ENCODE data around the gene LGSN. TPM values are rescaled to one million over a fixed set of nuclear protein-coding genes. Genes with fewer than 3 reads are reported as not detected.
A peak's percentile ranks its signal among the peaks of the same experiment; 100 is the strongest.
"Not testable (repeated sequence)": the region's sequence is repeated elsewhere in the genome, so short reads cannot be mapped to it uniquely, and the experiment has no call there.

LGSN gene
- total RNA-seq, 1 experiment from 2014 or later, result not detected

DNA sequence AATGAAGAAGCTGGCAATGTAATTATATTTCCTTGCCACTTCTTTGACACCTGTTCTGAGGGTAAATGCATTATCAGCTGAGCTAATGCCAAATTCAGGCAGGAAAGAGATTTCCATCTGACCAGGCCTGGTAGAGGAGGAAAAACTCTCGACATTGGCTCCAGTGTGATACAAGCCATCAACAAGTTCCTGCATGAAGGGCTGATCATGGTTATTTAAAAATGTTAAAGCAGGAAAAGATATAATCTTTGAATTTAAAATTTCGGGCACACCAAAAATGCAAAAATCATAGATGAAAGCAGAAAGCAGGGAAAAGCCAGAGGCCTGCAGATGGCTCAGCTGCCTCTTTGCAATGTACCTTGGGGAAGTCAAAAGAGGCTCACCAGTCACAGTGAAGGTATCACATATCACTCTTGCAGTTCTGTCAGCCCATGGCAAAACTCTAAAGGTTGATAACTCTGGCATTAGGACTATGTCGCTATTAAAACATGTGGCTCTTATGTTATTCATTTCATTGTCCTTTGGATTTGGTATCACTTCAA, 39.1 kb downstream of the LGSN start:
- no peak overlapping the region for H3K4me3 ChIP-seq
- H3K27me3 ChIP-seq, result 0 out of 2 replicates have a peak, but pooled peaks cover 2% of the 10 kb centered on the region
- no peak overlapping the region for H3K27ac ChIP-seq
- H3K4me1 ChIP-seq, result peaks cover 4% of the 10 kb centered on the region; the same call in 1 of the 2 replicates
- no peaks in the 10 kb centered on the region for H3K36me3 ChIP-seq
- DNase-seq, result peak in 1 of 2 experiments; percentile 12
- no peaks in the 10 kb centered on the region for H3K9me3 ChIP-seq (replicated peaks)

DNA sequence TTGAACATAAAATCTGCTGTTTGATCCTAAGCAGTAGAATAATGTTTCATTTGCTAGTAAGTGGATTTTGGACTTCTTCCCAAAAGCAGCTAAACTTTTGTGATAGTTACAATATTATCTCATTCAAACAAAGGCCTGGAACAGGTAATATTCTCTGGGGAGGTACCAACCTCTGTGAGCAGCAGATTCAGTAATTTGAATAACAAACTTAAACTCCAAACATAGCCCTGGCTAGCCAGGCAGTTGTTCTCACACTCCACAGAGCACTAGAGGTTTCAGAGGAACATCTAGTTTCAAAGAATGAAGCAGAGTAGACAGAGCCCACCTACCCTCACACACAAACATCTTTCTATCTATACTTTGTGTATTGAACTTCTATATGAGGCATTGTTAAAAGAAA, 40.9 kb downstream of the LGSN start:
- Histone ChIP-seq H3K27ac (no peak overlapping the region), H3K36me3 (no peaks in the 10 kb centered on the region), H3K9me3 (replicated peaks) (no peaks in the 10 kb centered on the region), H3K4me3 (no peak overlapping the region), H3K27me3 (no peaks in the 10 kb centered on the region), H3K4me1 (peaks cover 4% of the 10 kb centered on the region; the same call in 1 of the 2 replicates)
- no peak for DNase-seq

DNA sequence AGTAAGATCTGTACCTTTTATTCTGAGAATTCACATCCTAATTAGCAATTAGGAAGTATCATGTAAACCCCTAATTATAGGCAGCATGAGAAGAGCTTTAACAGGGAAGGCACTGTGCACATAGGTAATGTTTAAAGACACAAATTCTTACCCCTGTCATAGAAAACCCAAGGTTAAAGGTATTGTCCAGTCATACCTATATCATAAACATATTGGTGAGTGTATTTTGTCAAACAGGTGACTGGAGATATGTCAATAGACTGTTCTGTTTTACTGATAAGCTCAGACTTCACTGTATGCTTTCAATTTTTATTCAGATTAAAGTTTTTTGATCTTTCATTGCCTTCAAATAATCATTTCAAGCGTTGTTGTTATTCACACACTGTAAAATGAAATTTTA, 43.8 kb downstream of the LGSN start:
- Histone ChIP-seq H3K27me3 (no peaks in the 10 kb centered on the region), H3K4me3 (no peak overlapping the region)
- DNase-seq, result no peak

DNA sequence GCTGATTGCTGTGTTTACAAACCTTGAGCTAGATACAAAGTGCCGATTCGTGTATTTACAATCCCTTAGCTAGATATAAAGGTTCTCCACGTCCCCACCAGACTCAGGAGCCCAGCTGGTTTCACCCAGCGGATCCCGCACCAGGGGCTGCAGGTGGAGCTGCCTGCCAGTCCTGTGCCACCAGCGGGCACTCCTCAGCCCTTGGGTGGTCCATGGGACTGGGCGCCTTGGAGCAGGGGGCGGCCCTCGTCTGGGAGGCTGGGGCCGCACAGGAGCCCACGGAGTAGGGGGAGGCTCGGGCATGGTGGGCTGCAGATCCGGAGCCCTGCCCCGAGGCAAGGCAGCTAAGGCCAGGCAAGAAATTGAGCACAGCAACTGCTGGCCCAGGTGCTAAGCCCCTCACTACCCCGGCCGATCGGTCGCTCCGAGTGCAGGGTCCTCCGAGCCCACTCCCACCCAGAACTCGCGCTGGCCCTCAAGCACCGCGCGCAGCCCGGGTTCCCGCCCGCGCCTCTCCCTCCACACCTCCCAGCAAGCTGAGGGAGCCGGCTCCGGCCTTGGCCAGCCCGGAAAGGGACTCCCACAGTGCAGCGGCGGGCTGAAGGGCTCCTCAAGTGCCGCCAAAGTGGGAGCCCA, 44.9 kb downstream of the LGSN start:
- not testable (repeated sequence) for H3K4me3 ChIP-seq; H3K9me3 ChIP-seq (replicated peaks); DNase-seq; H3K36me3 ChIP-seq; H3K4me1 ChIP-seq; H3K27me3 ChIP-seq; H3K27ac ChIP-seq

More for the DNA sequence above, 43.8 kb downstream of the LGSN start:
- H3K9me3 ChIP-seq (replicated peaks), result no peaks in the 10 kb centered on the region
- no peaks in the 10 kb centered on the region for H3K36me3 ChIP-seq
- no peaks in the 10 kb centered on the region for H3K4me1 ChIP-seq
- no peak overlapping the region for H3K27ac ChIP-seq

DNA sequence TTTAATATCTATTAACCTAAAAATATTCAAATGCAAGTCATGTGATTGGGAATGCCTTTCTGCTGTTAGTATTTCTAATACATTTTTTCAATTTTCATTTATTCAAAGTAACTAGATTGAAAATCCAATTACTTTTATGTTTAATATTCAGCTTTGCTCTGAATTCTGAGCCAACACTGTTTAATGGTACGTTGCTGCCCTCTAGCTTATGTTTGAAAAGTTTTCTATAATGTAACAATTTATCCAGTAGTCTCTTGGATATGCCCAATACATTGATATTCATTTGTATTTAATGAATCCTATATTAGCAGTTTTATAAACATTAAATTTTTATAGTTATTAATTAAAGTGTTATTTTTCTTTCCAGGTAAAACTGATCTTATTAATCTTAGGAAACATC, 47.4 kb downstream of the LGSN start:
- Histone ChIP-seq H3K27me3 (no peaks in the 10 kb centered on the region), H3K9me3 (replicated peaks) (no peaks in the 10 kb centered on the region), H3K4me3 (no peak overlapping the region), H3K27ac (no peak overlapping the region), H3K36me3 (no peaks in the 10 kb centered on the region), H3K4me1 (no peaks in the 10 kb centered on the region)
- DNase-seq, result peak in 1 of 2 experiments; percentile 41

DNA sequence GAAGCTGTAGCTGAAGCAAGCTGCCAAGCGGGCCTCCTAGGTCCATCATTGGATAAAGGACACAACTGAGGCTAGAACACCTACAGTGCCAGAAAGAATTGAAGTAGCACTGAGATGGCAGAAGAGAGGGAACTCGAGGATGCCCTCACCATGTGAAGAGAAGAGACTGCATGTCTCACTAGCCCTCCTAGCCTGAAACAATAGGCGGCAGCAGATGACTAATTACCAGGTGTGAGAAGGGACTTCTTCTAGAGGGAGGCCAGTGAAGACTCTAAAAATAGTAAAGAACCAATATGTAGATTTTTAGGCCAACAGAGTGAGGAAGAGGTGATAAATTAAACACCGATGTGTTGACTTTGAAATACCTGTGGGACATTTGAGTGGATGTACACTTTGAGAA, 50.3 kb downstream of the LGSN start:
- Histone ChIP-seq H3K4me1 (no peaks in the 10 kb centered on the region), H3K27me3 (no peaks in the 10 kb centered on the region), H3K4me3 (no peak overlapping the region), H3K27ac (no peak overlapping the region), H3K36me3 (no peaks in the 10 kb centered on the region), H3K9me3 (replicated peaks) (no peaks in the 10 kb centered on the region)
- DNase-seq, result no peak

DNA sequence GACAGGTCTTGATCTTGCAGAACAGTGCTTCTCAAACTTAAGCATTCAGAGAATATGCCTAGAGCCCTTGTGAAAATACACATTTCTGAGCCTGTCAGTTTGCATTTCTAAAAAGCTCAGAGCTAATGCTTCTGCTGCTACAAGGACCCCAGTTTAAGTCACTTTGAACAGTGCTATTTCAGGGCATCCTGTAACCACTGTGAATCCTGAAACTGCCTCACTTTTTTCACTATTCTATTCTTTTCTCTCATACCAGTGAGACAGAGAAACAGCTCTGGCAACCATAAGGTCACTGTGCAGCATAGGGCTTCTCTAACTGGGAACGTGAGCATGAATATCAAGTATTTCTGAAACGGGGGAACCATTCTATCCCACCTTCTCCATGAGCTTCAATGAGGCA, 51.2 kb downstream of the LGSN start:
- no peak for DNase-seq
- H3K4me3 ChIP-seq, result no peak overlapping the region
- no peaks in the 10 kb centered on the region for H3K4me1 ChIP-seq
- H3K36me3 ChIP-seq, result no peaks in the 10 kb centered on the region
- H3K27me3 ChIP-seq, result no peaks in the 10 kb centered on the region
- H3K9me3 ChIP-seq (replicated peaks), result no peaks in the 10 kb centered on the region
- no peak overlapping the region for H3K27ac ChIP-seq

DNA sequence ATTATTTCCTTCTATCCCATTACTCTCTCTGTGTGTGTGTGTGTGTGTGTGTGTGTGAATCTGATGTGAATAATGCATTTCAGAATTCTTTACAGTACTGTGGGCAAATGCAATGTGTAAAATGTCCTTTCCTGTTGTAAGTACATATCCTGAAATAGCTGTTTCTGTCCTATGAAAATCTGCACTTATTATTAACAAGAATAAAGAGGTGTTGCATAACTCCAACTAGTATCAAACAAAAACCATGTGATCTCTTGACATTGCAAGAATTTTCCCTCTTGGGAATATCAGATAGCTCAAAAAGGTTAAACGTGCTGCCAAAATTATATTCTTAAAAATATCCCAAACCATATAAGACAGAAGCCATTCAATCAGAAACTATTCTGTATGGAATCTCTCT, 52.0 kb downstream of the LGSN start:
- Histone ChIP-seq H3K9me3 (replicated peaks) (no peaks in the 10 kb centered on the region), H3K4me1 (no peaks in the 10 kb centered on the region), H3K27ac (no peak overlapping the region), H3K27me3 (no peaks in the 10 kb centered on the region), H3K4me3 (no peak overlapping the region), H3K36me3 (no peaks in the 10 kb centered on the region)
- no peak for DNase-seq

DNA sequence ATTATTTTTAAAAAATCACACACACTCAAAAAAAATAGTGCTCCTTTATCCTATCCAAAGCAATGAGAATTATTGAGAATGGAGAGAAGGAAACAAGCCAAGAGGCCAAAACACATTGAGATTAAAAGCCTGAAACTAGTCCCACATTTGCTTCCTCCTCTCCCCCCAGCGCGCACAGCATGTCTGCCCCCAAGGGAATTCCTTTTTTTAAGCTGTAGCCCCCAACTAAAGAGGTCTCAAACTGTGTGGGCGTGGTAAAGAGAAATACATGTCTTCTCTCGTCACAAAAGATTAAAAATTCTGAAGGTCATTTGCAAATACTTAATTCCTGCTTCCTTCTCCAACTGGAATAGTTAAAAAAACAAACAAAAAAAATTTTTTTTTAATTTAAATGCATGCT, 52.7 kb downstream of the LGSN start:
- Histone ChIP-seq H3K27me3 (no peaks in the 10 kb centered on the region), H3K36me3 (no peaks in the 10 kb centered on the region), H3K27ac (no peak overlapping the region), H3K9me3 (replicated peaks) (no peaks in the 10 kb centered on the region), H3K4me1 (no peaks in the 10 kb centered on the region), H3K4me3 (no peak overlapping the region)
- no peak for DNase-seq

DNA sequence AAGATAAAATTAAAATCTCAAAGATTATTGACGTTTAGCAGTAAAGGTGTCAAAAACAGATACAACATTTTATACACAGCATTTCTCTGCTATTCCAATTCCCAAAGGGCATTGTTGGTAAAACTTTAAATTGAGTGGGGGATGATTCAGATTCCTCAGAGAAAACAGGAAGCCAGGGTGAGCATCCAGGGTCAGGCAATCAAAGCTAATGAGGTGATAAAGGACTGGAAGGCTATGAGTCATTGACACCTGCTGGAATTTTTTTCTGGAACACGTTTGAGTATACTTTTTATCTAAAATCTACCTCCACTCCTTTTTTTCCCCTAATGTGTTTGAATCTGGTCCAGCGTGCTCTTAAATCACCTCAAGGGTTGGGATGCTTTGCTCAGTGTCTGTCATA, 56.3 kb downstream of the LGSN start:
- Histone ChIP-seq H3K36me3 (no peaks in the 10 kb centered on the region), H3K4me3 (no peak overlapping the region), H3K27ac (no peak overlapping the region), H3K27me3 (no peaks in the 10 kb centered on the region), H3K4me1 (no peaks in the 10 kb centered on the region), H3K9me3 (replicated peaks) (no peaks in the 10 kb centered on the region)
- DNase-seq, result no peak

DNA sequence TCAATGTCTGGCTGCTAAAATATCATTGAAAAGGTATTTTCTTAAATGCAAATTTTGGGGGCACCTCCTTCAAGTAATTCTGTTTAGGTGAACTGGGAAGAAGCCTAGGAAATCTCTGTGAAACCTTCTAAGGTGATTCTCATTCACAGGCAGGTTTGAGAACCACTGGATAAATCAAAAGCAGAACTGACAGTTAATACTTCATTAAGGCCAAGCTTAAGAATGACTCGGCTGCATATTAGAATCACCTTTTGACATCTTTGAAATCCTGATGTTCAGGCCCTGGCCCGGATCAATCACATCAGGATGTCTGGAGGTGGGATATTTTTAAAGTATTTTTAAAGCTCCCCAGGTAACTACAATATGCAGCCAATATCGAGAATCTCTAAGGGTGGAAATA, 58.0 kb downstream of the LGSN start:
- no peak overlapping the region for H3K27ac ChIP-seq
- H3K27me3 ChIP-seq, result no peaks in the 10 kb centered on the region
- no peaks in the 10 kb centered on the region for H3K36me3 ChIP-seq
- no peak overlapping the region for H3K4me3 ChIP-seq
- H3K9me3 ChIP-seq (replicated peaks), result no peaks in the 10 kb centered on the region
- H3K4me1 ChIP-seq, result no peaks in the 10 kb centered on the region
- DNase-seq, result no peak

DNA sequence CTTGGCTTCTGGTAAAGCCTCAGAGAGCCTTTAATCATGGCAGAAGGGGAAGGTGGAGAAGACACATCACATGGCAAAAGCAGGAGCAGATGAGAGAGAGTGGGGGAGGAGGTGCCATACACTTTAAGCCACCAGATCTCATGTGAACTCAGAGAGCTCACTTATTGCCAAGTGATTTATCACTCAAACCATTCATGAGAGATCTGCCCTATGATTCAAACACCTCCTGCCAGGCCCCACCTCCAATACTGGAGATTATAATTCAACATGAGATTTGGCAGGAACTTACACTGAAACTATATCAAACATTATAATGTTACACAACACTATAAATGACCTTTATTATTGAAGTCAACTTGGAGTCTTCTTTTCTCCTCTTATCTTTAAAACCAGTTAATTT, 60.6 kb downstream of the LGSN start:
- no peaks in the 10 kb centered on the region for H3K9me3 ChIP-seq (replicated peaks)
- DNase-seq, result no peak
- no peak overlapping the region for H3K27ac ChIP-seq
- no peaks in the 10 kb centered on the region for H3K27me3 ChIP-seq
- H3K4me1 ChIP-seq, result no peaks in the 10 kb centered on the region
- no peaks in the 10 kb centered on the region for H3K36me3 ChIP-seq
- H3K4me3 ChIP-seq, result no peak overlapping the region

DNA sequence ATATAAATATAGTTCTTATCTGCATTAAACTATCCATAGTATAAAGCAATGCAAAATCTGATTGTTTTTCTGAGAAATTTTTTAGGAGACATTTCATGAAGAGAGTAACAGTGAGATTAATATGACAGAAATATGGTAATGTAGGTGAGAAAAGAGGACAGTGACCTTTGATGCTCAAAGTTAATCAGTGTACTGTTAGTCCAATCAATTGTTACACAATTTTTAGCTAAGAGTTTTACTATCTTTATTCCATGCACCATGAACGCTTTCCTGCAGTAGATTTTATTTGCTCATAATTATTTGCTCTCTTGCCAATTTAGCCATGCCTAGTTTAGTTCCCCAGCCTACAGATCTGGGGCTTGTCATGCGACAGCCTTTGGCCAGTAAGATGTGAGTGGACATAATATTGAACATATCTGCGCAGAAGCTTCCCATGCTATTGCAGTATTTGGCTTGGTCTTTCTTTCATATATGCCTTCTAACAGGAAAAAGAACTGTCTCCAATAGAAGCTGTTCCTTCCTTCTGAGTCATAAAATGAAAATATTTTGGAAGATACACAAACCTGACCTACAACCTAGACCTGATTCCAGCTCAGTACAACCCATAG, 69.8 kb downstream of the LGSN start:
- Histone ChIP-seq H3K4me3 (no peak overlapping the region), H3K4me1 (no peaks in the 10 kb centered on the region), H3K27me3 (no peaks in the 10 kb centered on the region), H3K27ac (no peak overlapping the region), H3K9me3 (replicated peaks) (no peaks in the 10 kb centered on the region), H3K36me3 (no peaks in the 10 kb centered on the region)
- DNase-seq, result no peak

DNA sequence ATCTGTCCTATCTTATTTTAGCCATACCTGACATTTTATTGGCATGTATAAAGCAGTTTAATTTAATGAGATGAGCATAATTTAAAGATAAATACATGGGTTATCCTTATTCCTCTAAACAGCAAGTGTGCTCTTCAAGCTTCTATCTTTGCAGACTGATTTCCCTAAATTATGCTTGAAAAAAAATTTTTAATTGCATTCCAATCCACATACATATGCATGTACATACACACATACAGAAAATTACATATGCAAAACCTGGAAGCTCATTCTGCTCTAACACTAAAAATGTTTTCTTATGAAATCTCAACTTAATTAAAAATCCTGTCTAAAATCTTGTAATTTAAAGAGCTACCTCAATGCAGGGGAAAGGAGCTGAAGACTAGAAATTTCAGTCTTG, 73.2 kb downstream of the LGSN start:
- DNase-seq, result no peak

DNA sequence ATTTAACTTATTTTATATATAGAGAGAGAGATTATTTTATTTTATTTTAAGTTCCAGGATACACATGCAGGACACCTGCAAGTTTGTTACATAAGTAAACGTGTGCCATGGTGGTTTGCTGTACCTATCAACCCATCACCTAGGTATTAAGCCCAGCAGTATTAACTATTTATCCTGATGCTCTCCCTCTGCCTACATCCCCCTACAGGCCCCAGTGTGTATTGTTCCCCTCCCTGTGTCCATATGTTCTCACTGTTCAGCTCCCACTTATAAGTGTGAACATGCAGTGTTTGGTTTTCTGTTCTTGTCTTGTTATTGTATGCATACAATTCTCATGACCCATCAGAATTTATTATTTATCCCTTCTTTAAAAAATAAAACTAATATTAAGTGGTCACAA, 73.9 kb downstream of the LGSN start:
- Histone ChIP-seq H3K27ac (no peak overlapping the region), H3K4me1 (no peaks in the 10 kb centered on the region), H3K36me3 (no peaks in the 10 kb centered on the region), H3K27me3 (no peaks in the 10 kb centered on the region), H3K4me3 (no peak overlapping the region), H3K9me3 (replicated peaks) (no peaks in the 10 kb centered on the region)
- DNase-seq, result no peak

More for the DNA sequence above, 73.2 kb downstream of the LGSN start:
- no peak overlapping the region for H3K4me3 ChIP-seq
- H3K27me3 ChIP-seq, result no peaks in the 10 kb centered on the region
- H3K27ac ChIP-seq, result no peak overlapping the region
- H3K36me3 ChIP-seq, result no peaks in the 10 kb centered on the region
- H3K4me1 ChIP-seq, result no peaks in the 10 kb centered on the region
- no peaks in the 10 kb centered on the region for H3K9me3 ChIP-seq (replicated peaks)

DNA sequence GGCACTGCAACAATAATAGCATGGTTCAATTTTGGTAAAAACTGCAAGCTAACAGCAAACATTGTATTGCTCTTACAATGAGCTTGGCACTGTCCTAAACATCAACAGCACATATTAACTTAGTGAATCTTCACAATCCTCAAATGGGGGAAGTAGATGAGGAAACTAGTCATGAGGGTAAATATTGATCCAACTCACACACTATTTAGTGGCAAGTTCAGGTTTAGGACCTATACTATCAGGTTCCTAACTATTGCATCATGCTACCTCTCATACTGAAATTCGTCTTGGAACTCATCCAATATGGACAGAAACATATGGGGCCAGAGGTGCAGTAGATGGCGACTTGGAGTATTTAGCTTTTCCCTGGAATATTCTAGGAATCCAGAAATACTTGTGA, 74.4 kb downstream of the LGSN start:
- Histone ChIP-seq H3K4me1 (no peaks in the 10 kb centered on the region), H3K4me3 (no peak overlapping the region), H3K36me3 (no peaks in the 10 kb centered on the region), H3K9me3 (replicated peaks) (no peaks in the 10 kb centered on the region), H3K27me3 (no peaks in the 10 kb centered on the region), H3K27ac (no peak overlapping the region)
- DNase-seq, result no peak
